HG03378 (cell line): ENCODE data around the gene PGD.
"Not testable (repeated sequence)": the region's sequence is repeated elsewhere in the genome, so short reads cannot be mapped to it uniquely, and the experiment has no call there.

Experiments used
- ATAC-seq: cut with Tn5 transposase; IDR thresholded peaks from one replicate; pipeline ENCODE4 v1.9.1; 2021; ENCODE audit warnings: mild to moderate bottlenecking, moderate library complexity; ENCODE audit not compliant: unreplicated experiment

The PGD gene

DNA sequence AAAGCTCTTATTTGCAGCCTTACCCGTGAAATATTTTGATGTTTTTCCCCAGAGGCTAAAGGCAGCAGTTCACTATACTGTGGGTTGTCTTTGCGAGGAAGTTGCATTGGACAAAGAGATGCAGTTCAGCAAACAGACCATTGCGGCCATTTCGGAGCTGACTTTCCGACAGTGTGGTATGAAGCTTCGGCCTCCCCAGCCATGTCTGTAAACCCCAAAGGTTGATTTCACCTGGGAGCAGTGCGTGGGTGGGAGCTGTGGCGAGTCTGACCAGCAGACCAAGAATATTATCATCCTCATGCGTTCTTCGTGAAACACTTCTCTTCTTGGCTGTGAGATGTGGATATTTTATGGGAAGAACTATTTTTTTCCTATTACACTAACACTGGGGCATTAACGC is 34.9 kb downstream of the PGD start:
- no peak for ATAC-seq

DNA sequence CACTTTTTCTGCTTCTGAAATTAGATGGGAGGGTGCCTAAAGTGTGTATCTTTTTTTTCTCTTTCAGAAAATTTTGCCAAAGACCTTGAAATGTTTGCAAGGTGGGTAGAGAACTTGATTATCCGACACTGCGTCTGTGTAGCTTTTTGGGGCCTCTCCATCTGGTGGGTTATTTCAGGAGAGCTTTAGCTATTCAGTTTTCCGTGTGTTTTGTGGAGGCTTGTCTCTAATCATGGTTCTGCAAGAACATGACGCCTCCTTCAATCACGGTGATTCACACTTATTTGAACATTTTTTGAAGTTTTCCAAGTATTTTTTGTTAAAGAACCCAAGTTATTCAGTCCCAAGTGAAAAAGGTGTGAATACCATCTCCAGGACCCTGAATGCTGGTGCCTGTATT is 35.7 kb downstream of the PGD start:
- ATAC-seq = no peak

DNA sequence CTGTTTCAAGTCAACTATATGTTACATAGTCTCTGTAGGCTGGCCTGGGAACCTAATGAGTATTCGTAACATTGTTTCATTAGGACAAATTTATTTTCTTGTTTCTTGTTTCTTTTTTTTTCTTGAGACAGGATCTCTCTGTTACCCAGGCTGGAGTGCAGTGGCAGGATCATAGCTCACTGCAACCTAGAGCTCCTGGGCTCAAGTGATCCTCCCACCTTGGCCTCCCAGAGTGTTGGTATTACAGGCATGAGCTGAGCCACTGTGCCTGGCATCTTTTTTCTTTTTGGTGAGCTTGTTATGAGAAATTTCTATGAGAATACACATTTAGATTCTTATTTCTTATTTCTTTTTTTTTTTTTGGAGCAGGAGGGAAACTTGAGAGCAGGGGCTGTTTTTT is 38.2 kb downstream of the PGD start:
- no peak for ATAC-seq

DNA sequence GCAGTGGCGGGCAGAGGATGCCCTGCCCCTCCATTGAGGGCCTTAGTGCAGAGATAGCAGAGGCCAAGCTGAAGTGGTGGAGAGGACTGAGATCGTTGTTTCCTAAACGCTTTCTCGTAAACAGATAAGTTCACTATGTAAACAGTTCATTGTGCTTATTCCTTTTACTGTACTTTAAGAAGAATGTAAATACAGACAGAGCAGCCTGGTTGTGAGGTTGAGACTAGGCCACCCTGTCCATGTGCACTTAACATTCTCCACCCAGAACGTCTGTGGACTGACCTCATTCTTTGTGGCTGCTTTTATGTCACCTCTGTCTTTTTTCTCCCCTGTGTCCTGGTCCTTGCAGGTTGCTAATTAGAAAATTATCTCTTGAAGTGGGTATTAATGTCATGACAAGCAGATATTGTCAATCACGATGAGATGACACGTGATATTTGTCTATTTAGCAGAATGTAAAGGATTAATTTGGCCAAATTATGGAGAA is 39.9 kb downstream of the PGD start:
- no peak for ATAC-seq

DNA sequence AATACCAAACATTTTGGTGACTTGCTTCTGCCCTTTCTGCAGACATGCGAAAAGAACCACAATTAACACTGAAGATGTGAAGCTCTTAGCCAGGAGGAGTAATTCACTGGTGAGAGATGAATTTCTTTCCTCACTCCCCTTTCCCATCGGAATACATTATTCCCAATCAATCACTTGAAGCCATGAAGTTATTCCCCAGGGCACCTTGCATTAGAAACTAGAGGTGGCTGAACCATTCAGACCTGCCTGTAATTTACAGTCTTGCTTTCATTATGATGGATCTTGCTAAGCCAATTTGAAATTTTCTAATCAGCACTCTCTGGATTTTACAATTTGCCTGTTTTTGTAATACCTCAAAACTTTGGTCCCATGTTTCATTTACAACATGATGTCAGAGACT is 41.4 kb downstream of the PGD start:
- ATAC-seq = no peak

DNA sequence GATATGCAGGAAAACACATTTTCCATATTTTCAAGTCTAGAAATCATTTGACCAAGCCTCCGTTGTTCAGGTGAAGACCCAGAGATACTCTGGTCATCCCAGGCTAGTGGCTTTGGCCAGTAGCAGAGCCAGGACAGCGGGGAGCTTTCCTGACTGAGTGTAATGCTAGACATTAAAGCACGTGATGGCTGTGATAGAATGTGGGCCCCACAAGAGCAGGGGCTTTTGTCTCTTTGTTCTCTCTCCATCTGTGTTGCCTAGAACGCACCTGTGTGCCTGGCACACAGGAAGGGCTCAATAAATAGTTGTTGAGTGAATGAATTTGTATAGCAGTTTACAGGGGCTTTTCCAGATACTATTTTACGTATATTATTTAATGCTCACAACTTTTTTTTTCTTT is 41.9 kb downstream of the PGD start:
- ATAC-seq = no peak

DNA sequence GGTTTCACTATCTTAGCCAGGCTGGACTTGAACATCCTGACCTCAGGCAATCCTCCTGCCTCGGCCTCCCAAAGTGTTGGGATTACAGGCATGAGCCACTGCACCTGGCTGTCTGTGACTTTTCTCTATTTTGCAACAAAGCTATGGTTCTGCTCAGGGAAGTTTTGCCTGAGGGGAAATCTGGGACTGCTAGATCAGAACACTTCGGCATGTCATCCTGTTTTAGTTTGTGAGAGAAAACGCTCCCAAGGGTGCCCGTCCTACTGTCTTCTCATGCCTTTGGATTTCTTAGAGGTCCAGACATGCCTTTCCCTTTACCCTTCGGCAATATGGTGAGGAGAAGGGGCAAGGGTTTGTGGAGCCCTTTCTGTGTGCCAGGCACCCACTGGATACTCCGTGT is 45.4 kb downstream of the PGD start:
- no peak for ATAC-seq

DNA sequence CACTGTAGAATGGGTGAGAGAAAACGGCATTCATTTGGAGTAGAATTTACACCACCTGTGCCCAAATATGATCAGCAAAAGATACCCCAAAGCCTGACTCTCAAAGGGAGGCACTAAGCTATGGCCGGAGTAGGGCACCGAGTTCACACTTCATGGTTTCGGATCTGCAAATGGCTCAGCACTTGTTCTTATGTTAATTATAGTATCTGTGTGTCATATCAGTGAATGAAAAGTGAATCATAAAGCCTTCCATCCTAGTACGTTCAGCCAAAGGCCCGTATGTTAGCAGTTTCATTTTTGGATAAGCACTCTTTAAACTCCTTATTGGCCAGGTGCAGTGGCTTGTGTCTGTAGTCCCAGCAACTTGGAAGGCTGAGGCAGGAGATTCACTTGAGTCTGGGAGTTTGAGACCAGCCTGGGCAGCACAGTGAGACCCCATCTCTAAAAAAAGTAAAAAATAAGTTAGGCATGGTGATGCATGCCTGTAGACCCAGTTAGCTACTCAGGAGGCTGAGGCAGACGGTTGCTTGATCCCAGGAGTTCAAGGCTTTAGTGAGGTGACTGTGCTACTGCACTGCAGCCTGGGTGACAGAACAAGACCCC is 46.0 kb downstream of the PGD start:
- ATAC-seq = no peak

DNA sequence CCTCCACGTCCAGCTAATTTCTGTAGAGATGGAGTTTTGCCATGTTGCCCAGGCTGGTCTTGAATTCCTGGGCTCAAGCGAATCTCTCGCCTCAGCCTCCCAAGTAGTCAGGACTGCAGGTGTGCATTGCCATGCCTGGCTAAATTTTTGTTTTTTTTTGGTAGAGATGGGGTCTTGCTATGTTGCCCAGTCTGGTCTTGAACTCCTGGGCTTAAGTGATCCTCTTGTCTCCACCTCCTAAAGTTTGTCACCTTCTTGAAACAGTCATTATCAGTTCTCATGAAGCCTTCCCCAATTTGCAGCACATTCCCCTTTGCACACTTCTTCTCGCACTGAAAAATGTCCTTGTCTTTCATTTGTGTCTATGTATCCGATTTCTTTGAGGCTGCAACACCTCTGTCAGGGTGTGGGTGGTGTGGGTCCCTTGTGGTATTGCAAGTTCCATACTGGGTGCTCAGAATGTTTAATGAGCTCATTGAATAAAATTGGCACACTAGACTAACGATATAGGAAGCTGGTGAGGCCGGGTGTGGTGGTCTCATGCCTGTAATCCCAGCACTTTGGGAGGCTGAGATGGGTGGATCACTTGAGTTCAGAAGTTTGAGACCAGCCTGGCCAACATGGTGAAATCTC is 48.0 kb downstream of the PGD start:
- no peak for ATAC-seq

DNA sequence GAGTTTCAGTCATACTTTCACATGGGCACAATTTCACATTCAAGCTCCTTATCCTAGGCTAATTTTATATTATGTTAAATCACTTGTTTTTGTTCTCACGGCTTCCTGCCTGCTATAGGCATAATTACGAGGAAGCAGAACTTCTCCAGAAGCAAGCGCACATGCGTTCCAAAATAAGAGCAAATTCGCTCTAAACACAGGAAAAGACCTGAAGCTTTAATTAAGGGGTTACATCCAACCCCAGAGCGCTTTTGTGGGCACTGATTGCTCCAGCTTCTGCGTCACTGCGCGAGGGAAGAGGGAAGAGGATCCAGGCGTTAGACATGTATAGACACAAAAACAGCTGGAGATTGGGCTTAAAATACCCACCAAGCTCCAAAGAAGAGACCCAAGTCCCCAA is 50.9 kb downstream of the PGD start, which contains the start of gene CORT:
Gene CORT (plus strand): TSS at position 281 of the 400 bp plus-strand sequence. CDS start 193 bp downstream, outside the sequence.
- no peak for ATAC-seq

DNA sequence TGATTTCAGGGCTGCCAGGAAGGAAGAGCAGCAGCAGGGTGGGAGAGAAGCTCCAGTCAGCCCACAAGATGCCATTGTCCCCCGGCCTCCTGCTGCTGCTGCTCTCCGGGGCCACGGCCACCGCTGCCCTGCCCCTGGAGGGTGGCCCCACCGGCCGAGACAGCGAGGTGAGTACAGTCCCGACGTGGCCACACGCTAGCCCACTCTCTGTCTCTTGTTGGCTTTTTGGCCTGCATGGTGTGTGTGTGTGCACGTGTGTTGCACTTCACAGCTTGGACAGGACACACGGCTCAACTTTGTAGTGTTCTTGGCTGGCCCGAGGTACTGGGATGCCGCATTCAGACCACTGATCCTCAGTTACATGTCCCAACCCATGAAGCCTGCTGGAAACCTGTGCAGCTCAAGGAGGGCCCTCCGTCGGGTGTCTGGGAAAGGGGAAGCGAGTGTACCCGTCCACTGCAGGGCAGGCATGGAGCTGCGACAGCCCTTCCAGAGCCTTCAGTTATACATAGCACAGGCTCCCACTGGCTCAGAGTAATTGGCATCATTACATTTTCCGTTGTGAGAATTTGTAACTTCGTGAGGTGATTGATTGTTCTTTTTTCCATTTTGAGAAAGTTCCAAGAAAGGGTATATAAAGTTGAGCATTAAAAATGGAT is 51.4 kb downstream of the PGD start:
- ATAC-seq = no peak

DNA sequence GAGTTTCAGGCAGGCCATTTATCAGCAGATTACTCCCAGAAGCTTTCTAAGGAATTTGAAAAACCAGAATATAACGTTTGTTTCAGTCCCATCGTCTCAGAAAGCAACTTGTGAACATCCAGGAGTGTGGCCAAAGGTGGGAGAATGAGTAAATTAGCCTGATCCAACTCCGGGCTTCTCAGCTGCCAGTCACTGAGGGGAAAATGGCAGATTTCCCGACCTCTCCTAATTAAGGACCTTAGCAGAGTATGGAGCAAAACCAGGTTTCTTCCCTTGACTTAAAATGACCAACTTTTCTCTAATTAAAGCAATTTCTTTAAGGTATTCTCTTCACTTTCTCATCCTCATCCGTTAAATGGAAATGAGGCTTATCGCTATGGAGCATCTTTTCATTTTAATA is 52.0 kb downstream of the PGD start:
- ATAC-seq = no peak

DNA sequence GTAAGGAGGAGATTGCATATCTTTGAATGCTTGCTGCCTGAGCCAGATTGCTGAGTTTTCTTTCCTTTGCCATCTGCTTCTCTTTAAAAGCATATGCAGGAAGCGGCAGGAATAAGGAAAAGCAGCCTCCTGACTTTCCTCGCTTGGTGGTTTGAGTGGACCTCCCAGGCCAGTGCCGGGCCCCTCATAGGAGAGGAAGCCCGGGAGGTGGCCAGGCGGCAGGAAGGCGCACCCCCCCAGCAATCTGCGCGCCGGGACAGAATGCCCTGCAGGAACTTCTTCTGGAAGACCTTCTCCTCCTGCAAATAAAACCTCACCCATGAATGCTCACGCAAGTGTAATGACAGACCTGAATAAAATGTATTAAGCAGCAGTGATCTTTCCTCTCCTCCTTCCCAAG is 52.4 kb downstream of the PGD start:
- no peak for ATAC-seq

DNA sequence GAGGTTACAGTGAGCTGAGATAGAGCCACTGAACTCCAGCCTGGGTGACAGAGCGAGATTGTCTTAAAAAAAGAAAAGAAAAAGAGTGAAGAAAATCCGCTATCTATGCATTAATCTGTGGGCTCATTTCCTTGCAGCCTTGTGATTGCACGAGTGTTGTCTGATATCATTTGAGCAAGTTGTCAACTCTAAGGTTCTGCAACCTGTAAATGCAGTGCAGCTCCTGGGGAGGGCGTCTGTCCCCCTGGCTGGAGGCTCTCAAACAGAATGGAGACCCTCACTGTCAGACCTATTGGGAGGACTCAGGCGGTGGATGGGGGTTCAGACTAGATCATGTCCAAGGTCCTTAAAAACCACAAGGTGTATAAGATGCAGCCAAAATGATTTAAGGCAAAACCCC is 57.2 kb downstream of the PGD start:
- ATAC-seq = no peak

DNA sequence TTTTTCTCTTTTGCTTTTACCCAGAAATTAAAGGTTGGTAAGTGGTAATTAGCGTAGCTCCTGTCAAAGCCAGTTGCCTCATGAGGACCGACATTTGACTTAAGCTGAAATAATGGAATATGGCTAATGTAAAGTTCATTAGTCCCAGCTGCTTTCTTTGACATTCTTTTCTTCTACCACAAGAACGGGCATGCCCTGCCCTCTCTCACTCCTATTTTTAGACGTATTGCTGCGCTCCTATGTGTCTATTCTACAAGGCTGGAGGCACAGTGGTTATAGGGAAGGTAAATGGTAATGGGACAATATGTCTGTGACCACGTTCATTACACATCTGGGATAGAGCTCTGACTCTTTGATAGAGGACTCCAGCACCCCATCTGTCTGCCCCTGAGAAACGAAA is 57.8 kb downstream of the PGD start:
- ATAC-seq = no peak

DNA sequence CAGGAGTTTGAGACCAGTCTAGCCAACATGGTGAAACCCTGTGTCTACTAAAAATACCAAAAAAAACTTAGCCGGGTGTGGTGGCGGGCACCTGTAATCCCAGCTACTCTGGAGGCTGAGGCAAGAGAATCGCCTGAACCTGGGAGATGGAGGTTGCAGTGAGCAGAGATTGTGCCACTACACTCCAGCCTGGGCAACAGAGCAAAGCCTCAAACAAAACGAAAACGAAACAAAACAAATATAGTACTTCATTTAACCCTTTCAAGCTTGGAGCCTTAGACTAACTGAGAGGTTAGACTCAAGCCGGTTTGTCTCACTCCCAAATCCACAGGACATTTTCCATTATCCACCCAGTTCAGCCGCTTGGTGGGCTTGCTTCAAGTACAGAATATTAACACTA is 58.6 kb downstream of the PGD start:
- ATAC-seq = not testable (repeated sequence)

DNA sequence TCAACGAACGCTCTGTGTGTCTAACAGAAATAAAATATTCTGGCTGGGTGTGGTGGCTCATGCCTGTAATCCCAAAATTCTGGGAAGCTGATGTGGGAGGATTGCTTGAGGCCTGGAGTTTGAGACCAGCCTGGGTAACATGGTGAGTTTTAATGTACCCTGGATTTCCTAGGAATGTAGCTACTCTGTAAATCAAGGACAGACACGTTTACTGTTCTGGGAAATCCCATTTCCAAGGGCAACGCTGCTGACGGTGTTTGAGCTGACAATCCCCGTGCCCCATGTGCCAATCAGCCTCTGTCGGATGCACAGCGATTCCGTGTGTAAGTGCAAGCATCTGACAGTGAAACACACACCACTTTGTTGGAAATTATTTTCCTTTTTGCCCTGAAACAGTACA is 59.0 kb downstream of the PGD start:
- no peak for ATAC-seq

DNA sequence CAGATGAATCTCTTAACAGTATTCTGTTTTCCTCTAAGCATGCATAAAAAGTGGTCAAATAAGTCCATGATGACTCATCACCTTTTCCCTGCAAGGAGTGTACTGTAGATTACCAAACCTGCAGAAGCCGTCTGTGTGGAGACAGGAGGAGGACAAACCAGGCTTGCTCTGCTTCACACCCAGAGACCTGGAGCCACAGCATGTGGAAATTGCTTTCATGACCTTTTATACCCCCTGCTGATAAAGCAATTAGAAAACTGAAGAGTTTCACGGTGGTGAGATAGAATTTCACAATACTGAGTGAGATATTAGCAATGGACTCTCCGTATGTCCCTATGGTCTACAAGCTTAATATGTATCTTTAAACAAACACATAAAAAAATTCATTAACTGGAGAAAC is 60.3 kb downstream of the PGD start:
- ATAC-seq = no peak

DNA sequence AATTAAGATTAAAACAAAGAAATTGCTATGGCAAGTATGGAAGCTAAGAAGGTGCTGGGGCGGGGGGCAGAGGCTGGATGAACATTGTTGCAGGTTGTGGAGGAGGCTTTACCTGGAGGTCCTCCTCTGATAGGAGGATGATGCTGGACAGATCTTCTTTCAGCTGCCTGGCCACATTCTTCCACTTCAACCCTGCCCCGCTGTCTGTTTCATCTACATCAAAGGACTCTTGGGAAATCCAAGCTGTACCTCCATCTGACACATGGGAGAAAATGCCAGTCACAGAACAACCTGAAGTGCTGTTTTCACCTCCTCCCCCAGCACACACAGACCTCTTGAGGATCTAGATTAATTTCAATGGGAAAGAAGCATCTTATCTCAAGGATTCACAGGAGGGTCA is 68.2 kb downstream of the PGD start:
- ATAC-seq = no peak

DNA sequence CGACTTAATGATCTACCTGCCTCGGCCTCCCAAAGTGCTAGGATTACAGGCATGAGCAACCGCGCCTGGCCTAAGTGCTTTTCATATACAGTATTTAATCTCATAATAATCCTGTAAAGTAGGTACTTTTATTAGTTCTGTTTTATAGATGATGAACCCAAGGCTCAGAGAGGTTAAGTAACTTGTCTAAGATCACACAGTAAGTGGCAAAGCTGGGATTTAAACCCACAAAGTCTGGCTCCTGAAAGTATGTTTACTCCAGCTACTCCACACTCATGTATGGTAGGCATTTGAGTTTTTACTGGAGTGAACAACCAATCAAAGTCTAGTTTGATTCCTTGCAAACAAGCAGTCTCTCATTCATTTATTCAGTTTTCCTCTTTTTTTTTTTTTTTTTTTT is 71.2 kb downstream of the PGD start:
- no peak for ATAC-seq
